Neural crest cell (in vitro differentiated cells): Measurements from ENCODE around the gene TRPM3. TPM values are rescaled to one million over a fixed set of nuclear protein-coding genes. Genes with fewer than 3 reads are reported as not detected.

Experiments
- DNase-seq: peaks from one replicate; pipeline ENCODE4 v3.0.0; 2021; ENCODE audit warnings: low read depth, mixed read lengths, low spot score
- H3K27ac Mint-ChIP-seq: one replicate; pipeline ENCODE4 v1.8.0; 2021; ENCODE audit warnings: mild to moderate bottlenecking, mixed read lengths; ENCODE audit not compliant: unreplicated experiment
- H3K27me3 Mint-ChIP-seq: 2 replicates; pipeline ENCODE4 v1.8.0; 2021; ENCODE audit warnings: low read depth, mild to moderate bottlenecking, mixed read lengths
- H3K36me3 Mint-ChIP-seq: 2 replicates; pipeline ENCODE4 v1.8.0; 2021; ENCODE audit warnings: low read depth, mild to moderate bottlenecking, mixed read lengths
- H3K4me1 Mint-ChIP-seq: 2 replicates; pipeline ENCODE4 v1.8.0; 2021; ENCODE audit warnings: mixed read lengths
- H3K4me3 Mint-ChIP-seq: one replicate; pipeline ENCODE4 v1.8.0; 2021; ENCODE audit warnings: mild to moderate bottlenecking, mixed read lengths
- H3K9me3 Mint-ChIP-seq: 2 replicates; pipeline ENCODE4 v1.8.0; 2021; ENCODE audit warnings: mixed read lengths
- total RNA-seq: library from RNA; stranded (reverse); gene quantifications from 2 replicates; pipeline ENCODE4 v1.2.1, GENCODE V29; 2021
- TF ChIP-seq, protein P1 (sequence below): fragments of 200-600 bp; sonication (generic); conservative IDR thresholded peaks from 2 replicates; pipeline ENCODE4 v1.5.0; 2021; ENCODE audit warnings: antibody characterized with exemption, mild to moderate bottlenecking

Gene TRPM3
- total RNA-seq, 1 donor from 2014 or later: 1.4 TPM

DNA sequence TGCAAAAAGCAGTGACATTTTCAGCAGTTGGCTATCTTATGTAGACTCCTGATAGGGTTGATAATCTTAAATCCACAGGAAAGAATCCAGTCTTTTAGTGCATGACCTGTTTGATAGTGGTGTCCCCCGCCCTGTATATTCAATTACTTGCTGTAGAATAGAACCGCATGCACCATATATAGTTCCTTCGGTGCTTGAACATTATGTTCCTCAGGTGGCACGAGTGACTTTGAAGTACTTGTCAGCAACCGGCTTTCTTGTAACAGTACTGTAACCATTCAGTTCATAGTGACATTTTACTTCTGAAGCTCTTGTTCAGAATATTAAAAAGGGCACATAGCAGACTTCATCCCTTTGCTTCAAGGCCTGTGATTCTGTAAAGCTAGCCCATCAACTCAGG lies 543.8 kb downstream of the TRPM3 start:
- peaks cover 8% of the 10 kb centered on the region for H3K27me3 Mint-ChIP-seq
- H3K4me3 Mint-ChIP-seq: no peak overlapping the region
- TF ChIP-seq, protein P1, sequence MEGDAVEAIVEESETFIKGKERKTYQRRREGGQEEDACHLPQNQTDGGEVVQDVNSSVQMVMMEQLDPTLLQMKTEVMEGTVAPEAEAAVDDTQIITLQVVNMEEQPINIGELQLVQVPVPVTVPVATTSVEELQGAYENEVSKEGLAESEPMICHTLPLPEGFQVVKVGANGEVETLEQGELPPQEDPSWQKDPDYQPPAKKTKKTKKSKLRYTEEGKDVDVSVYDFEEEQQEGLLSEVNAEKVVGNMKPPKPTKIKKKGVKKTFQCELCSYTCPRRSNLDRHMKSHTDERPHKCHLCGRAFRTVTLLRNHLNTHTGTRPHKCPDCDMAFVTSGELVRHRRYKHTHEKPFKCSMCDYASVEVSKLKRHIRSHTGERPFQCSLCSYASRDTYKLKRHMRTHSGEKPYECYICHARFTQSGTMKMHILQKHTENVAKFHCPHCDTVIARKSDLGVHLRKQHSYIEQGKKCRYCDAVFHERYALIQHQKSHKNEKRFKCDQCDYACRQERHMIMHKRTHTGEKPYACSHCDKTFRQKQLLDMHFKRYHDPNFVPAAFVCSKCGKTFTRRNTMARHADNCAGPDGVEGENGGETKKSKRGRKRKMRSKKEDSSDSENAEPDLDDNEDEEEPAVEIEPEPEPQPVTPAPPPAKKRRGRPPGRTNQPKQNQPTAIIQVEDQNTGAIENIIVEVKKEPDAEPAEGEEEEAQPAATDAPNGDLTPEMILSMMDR: no peak
- no peaks in the 10 kb centered on the region for H3K36me3 Mint-ChIP-seq
- peaks cover 14% of the 10 kb centered on the region for H3K4me1 Mint-ChIP-seq
- peaks cover 3% of the 10 kb centered on the region for H3K9me3 Mint-ChIP-seq
- H3K27ac Mint-ChIP-seq: no peak overlapping the region
- no peak for DNase-seq

DNA sequence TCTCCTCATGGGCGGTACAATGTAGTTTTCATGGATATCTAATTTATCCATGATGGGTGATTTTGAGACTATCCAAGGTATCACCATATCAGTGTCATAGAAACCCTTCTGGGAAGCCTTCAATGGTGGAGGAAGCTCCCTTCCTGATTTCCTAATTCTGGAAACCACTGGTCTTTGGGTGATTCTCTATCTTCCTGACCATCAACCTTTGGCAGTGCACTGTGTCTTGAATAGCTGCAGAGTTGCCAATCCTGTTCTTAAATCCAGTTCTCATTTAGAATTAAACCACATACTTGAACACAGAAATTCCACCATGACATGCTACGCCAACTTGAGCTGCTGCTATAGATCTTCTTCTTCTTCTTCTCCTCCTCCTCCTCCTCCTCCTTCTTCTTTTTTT lies 545.3 kb downstream of the TRPM3 start:
- H3K27me3 Mint-ChIP-seq: peaks cover 8% of the 10 kb centered on the region
- no peak overlapping the region for H3K4me3 Mint-ChIP-seq
- H3K27ac Mint-ChIP-seq: no peak overlapping the region
- peaks cover 19% of the 10 kb centered on the region for H3K4me1 Mint-ChIP-seq
- H3K36me3 Mint-ChIP-seq: no peaks in the 10 kb centered on the region
- peaks cover 3% of the 10 kb centered on the region for H3K9me3 Mint-ChIP-seq
- TF ChIP-seq, protein P1: no peak
- no peak for DNase-seq

DNA sequence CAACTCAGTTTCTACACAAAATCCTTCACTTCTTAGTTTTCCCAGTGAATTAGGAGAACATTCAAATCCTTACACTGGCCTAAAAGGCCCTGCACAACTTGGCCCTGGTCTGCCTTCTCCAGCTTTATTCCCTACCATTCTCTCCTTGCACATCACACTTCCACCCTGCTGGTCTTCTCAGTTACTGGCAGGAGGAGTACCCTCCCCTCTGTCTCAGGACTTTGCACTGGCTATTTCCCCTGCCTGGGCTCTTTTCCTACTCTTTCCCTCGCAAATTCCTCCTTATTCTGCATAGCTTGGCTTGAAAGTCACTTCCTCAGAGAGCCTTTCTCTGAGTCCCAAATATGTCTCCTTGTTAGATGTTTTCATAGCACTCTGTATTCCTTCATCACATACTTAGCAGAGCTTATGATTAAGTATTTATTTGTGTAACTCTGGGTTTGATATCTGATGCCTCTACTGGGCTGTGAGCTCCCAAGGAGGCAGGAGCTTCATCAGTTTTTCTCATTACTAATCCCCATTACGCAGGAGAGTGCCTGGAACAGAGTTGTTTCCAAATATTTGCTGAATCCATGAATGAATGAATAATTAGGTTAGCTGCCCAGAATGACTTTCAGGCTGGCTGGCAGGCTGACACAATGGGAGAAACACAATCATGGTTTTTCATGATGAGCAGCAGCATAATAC lies 547.1 kb downstream of the TRPM3 start:
- DNase-seq: no peak
- H3K27ac Mint-ChIP-seq: no peak overlapping the region
- H3K4me1 Mint-ChIP-seq: peaks cover 19% of the 10 kb centered on the region
- H3K36me3 Mint-ChIP-seq: no peaks in the 10 kb centered on the region
- TF ChIP-seq, protein P1: no peak
- peaks cover 8% of the 10 kb centered on the region for H3K27me3 Mint-ChIP-seq
- H3K9me3 Mint-ChIP-seq: peaks cover 3% of the 10 kb centered on the region
- no peak overlapping the region for H3K4me3 Mint-ChIP-seq

DNA sequence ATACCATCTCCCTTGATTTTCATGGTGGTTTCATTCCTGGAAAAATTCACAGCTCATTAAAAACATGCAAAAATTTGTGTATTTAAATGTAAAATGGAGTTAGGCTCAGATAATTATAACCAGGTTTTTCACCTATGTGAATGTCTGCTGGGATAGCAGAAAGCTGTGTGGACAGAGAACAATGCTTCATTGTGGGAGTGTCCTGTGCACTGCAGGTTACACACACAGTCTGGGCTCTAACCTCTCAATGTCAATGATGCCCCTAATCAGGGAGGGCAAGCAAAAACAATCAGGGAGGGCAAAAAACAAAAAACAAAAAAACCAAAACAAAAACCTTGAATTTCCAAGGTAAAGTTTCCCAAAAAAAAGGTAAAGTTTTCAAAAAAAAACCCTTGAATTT lies 548.1 kb downstream of the TRPM3 start:
- Mint-ChIP-seq H3K4me3 (no peak overlapping the region), H3K27me3 (peaks cover 8% of the 10 kb centered on the region), H3K9me3 (peaks cover 3% of the 10 kb centered on the region), H3K4me1 (peaks cover 19% of the 10 kb centered on the region), H3K27ac (no peak overlapping the region), H3K36me3 (no peaks in the 10 kb centered on the region)
- DNase-seq: no peak
- TF ChIP-seq, protein P1: no peak

DNA sequence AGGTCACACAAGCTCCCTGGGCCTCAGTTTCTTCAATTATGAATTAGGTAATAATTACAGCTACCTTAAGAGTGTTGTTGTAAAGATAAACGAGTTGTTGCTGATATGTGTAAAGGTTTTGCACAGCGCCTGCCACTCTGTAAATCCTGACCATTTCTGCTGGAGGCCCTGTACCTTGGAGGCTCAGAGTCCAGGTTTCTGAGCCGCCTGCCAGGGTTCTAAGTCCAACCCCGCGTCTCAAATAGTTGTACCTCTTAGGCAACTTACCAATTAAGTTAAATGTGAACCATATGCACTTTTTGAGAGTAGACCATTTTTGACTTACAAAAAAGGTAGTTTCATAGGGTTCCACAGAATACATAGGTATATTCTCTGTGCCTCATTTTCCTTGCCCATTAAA lies 550.2 kb downstream of the TRPM3 start:
- TF ChIP-seq, protein P1: no peak
- peaks cover 6% of the 10 kb centered on the region for H3K27me3 Mint-ChIP-seq
- no peaks in the 10 kb centered on the region for H3K9me3 Mint-ChIP-seq
- H3K4me1 Mint-ChIP-seq: peaks cover 19% of the 10 kb centered on the region
- no peak overlapping the region for H3K4me3 Mint-ChIP-seq
- H3K27ac Mint-ChIP-seq: no peak overlapping the region
- no peak for DNase-seq
- no peaks in the 10 kb centered on the region for H3K36me3 Mint-ChIP-seq
